Stimulated activated CD4-positive, alpha-beta T cell treated with anti-CD3 and anti-CD28 coated beads, Interleukin-2, amount 100 ng/mL, for 24 hours (primary cell): ENCODE results near the gene ACACA.

Experiments
- DNase-seq, 2 donors: peaks; one replicate each; pipeline ENCODE4 v3.0.0-alpha.2; 2020

Gene ACACA

GRCh38 chr17:37340804-37341203, 65.8 kb downstream of the ACACA start:
- no peak for DNase-seq

DNA sequence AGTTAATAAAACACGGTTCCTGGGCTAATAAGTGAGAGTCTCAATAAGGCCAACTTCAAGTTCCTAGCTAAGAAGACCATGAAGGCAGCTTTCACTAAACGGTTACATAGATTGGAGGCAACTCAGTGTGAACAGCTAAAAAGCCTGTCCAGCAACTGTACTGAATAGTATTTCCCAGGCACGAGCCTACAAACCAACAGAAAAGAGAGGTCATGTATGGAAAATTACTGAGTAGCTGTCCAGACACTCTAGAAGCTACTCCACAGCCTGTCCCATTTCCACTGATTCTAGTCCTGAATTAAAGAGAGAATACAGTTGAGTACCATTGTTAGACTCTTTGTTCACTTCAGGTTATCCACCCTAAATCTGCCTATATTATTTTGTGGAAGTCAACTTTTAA, 67.3 kb downstream of the ACACA start:
- DNase-seq: no peak

DNA sequence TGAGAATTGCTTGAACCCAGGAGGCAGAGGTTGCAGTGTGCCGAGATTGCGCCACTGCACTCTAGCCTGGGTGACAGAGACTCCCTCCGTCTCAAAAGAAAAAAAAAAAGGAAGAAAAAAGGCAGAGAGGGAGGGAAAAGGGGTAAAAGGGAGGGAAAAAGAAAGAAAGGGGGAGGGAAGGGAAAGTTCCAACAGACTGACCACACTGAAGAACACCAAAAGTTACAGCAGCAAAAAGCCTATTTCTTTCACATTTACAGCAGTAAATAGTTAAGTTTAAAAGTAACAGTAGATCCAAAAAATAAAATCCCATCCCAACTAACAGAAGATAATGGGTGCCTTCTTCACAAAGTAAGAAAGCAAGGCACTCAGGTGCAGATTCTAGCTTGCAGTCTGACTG, 67.8 kb downstream of the ACACA start:
- DNase-seq: no peak

- no peak for DNase-seq
These were observed 79.1 kb downstream of the ACACA start for GRCh38 chr17:37327341-37328090.

GRCh38 chr17:37322826-37323561, 83.6 kb downstream of the ACACA start:
- DNase-seq: no peak

- no peak for DNase-seq
These were observed 84.5 kb downstream of the ACACA start for GRCh38 chr17:37322106-37322505.

GRCh38 chr17:37318931-37319594, 87.6 kb downstream of the ACACA start:
- DNase-seq: no peak

- DNase-seq: no peak
These were observed 88.8 kb downstream of the ACACA start for GRCh38 chr17:37317867-37318266.

DNA sequence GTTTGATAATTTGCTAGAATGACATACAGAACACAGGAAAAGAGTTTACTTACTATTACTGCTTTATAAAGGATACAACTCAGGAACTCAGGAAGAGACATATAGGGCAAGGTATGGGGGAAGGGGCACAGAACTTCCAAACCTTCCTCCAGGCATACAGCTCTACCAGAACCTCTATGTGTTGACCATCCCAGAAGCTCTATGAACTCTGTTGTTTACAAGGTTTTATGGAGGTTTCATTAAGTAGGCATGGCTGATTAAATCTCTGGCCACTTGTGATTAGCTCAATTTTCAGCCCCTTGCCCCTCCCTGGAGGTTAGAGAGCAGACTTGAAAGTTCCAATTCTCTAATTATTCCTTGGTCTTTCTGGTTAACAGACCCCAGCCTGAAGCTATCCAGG, 91.0 kb downstream of the ACACA start:
- DNase-seq: no peak

GRCh38 chr17:37312137-37312923, 94.3 kb downstream of the ACACA start:
- no peak for DNase-seq

DNA sequence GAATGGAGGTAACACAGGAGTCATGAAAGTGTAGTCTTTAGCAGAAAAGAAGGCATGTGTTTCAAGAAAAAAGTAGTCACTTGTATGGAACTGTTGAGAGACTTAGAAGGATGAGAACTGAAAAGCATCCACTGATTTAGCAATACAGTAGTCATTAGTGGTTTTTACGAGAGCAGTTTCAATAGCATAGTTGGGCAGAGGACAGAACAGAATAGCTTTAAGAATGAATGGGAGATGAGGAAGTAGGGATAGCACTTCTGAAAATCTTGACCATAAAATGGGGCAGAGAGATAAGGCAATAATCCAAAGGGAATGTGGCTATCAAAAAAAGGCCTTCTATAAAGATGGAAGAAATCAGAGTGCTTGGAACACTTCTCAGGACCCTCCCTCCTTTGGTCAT, 95.7 kb downstream of the ACACA start:
- DNase-seq: no peak

- no peak for DNase-seq
These were observed 97.6 kb downstream of the ACACA start for GRCh38 chr17:37309051-37309450.

GRCh38 chr17:37305406-37305905, 101.2 kb downstream of the ACACA start:
- no peak for DNase-seq

GRCh38 chr17:37301288-37301687, 105.3 kb downstream of the ACACA start:
- no peak for DNase-seq

DNA sequence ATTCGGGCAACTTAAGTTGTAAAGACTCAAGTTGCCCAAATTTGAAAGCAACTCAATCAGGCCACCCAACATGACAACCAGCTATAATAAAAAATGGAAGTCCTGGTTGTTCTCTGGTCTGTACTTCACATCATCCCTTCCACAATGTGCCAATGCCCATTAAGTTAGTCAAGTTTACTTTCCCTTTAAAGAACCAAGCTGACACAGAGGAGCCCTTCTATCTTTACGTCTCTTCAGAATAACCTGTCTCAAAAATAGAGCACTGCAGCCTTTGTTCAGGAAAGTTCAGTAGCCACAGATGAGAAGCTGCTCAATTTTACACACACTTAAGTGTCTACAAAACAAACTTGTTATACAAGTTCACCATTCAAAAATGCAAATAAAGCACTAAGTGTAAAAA, 106.0 kb downstream of the ACACA start:
- DNase-seq: no peak

DNA sequence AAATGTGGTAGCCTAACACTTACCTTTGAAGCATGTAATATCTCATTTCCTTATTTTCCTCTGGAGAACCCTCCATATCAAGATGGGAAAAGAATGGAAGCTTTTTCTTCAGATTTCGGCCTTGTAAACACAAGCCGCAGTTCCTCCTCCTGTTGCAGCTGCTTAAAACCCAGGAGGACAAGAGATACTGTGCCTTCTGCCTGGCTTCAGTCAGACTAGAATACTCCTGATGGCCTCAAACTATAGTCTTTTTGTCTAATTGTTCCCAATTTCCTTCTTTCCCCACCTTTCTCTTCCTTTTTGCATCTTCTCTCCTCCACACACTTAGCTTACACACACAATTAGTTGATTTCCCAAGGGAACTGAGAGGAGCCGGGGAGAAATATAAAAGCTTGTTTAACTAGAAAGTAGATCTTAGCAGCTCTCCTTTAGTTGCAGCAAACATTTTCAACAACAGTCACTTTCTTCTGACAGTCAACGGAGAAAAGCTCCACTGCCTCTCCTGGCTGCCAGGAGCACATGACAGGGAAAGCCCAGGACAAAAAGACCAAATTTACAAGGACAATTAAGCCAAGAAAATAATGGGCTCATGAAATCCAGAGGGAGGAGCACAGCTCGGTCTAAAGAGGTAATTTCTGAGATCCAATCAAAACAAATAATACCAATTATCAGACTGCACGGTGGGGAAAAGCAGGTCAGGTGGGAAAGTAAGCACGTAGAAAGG, 107.2 kb downstream of the ACACA start:
- no peak for DNase-seq

GRCh38 chr17:37295888-37296287, 110.7 kb downstream of the ACACA start:
- DNase-seq: no peak

DNA sequence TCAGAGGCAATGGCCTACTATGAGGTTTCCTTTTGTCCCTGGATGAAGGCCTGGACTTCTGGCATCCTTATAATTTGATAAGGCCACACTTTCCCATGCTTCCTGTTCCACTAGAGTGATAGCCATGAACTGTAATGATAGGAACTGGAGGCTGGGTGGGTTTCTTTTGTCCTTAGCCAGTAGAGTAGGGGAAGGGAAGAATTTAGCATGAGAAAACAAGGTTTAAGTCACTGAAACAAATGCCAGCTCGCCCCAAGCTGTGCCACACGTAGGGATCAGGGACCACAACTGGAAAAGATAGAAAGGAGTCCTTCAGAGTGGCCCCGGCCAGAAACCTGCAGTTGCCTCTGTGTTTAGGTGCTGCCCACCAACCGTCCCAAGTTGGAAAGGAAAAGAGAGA, 111.7 kb downstream of the ACACA start:
- DNase-seq: no peak

- no peak for DNase-seq
These were observed 112.9 kb downstream of the ACACA start for GRCh38 chr17:37293770-37294169.

DNA sequence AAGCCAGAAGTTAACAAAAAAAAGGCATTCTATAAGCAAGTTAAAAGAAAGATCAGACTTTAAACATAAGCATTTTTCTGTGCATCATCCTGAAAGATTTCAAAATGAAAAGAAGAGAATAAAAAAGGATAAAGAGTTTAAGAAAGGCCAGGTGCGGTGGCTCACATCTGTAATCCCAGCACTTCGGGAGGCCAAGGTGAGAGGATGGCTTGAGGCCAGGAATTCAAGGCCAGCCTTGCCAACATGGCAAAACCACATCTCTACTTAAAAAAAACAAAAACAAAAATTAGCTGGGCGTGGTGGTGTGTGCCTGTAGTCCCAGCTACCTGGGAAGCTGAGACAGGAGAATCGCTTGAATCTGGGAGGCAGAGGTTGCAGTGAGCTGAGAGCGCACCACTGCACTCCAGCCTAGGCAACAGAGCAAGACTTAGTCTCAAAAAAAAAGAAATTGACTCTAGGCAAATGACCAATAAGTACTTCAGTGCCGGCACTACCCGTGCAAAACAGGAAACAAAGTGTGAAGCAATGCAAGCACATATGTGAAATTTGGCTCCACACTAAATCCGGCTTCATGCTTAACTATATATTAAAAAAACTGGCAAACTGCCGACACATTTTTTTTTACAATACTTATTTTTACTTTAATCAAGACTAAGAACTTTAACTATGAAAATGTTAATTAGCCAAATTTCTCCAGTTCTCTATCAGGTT, 114.1 kb downstream of the ACACA start:
- no peak for DNase-seq

GRCh38 chr17:37291351-37291750, 115.3 kb downstream of the ACACA start:
- DNase-seq: no peak

- DNase-seq: no peak
These were observed 120.2 kb downstream of the ACACA start for GRCh38 chr17:37286430-37286829.
